Hepatocyte (in vitro differentiated cells): Measurements from ENCODE around the gene CABP5. TPM values are rescaled to one million over a fixed set of nuclear protein-coding genes. Genes with fewer than 3 reads are reported as not detected.

Source experiments
- DNase-seq: peaks from one replicate; pipeline ENCODE4 v3.0.0-alpha.2; 2016; ENCODE audit warnings: low spot score
- H2AFZ ChIP-seq: fragments of 200-600 bp; sonication (generic); 2 replicates; pipeline ENCODE4 v1.6.0; 2016; ENCODE audit warnings: antibody characterized with exemption, mild to moderate bottlenecking
- H3K27ac ChIP-seq: fragments of 200-600 bp; sonication (generic); 2 replicates; pipeline ENCODE4 v1.5.1; 2016; ENCODE audit warnings: mild to moderate bottlenecking
- H3K27me3 ChIP-seq: fragments of 200-600 bp; sonication (generic); 2 replicates; pipeline ENCODE4 v1.6.1; 2016
- H3K36me3 ChIP-seq: fragments of 200-600 bp; sonication (generic); replicated peaks from 2 replicates; pipeline ENCODE4 v1.5.1; 2016; ENCODE audit warnings: low read depth; ENCODE audit not compliant: insufficient read depth
- H3K4me1 ChIP-seq: fragments of 200-600 bp; sonication (generic); 2 replicates; pipeline ENCODE4 v1.5.1; 2016; ENCODE audit warnings: mild to moderate bottlenecking, moderate library complexity; ENCODE audit not compliant: insufficient read depth
- H3K4me2 ChIP-seq: fragments of 200-600 bp; sonication (generic); 2 replicates; pipeline ENCODE4 v1.6.0; 2016
- H3K4me3 ChIP-seq: fragments of 200-600 bp; sonication (generic); 2 replicates; pipeline ENCODE4 v1.5.1; 2016; ENCODE audit warnings: mild to moderate bottlenecking
- H3K79me2 ChIP-seq: fragments of 200-600 bp; sonication (generic); 2 replicates; pipeline ENCODE4 v1.6.0; 2017; ENCODE audit warnings: mild to moderate bottlenecking
- H3K9me2 ChIP-seq: fragments of 200-600 bp; sonication (generic); replicated peaks from 2 replicates; pipeline ENCODE4 v1.6.0; 2017; ENCODE audit warnings: mild to moderate bottlenecking; ENCODE audit not compliant: insufficient read depth
- H3K9me3 ChIP-seq: fragments of 200-600 bp; sonication (generic); 2 replicates; pipeline ENCODE4 v1.5.1; 2016; ENCODE audit warnings: low read depth, mild to moderate bottlenecking
- H4K20me1 ChIP-seq: fragments of 200-600 bp; sonication (generic); 2 replicates; pipeline ENCODE4 v1.6.0; 2016; ENCODE audit warnings: mild to moderate bottlenecking; ENCODE audit not compliant: insufficient read depth, poor library complexity, severe bottlenecking
- CTCF ChIP-seq: fragments of 200-600 bp; sonication (generic); IDR thresholded peaks from 2 replicates; pipeline ENCODE4 v1.5.1; 2016; ENCODE audit warnings: antibody characterized with exemption, mild to moderate bottlenecking; ENCODE audit not compliant: poor library complexity
- EZH2 ChIP-seq: fragments of 200-600 bp; sonication (generic); IDR thresholded peaks from 2 replicates; pipeline ENCODE4 v1.6.1; 2016; ENCODE audit warnings: antibody characterized with exemption, mild to moderate bottlenecking, borderline replicate concordance
- EZH2phosphoT487 ChIP-seq: fragments of 200-600 bp; sonication (generic); IDR thresholded peaks from one replicate; pipeline ENCODE4 v1.6.1; 2018; ENCODE audit warnings: antibody characterized with exemption, mild to moderate bottlenecking, low read depth, moderate library complexity; ENCODE audit not compliant: unreplicated experiment, severe bottlenecking
- WGBS: methylation state at CpG from one replicate; pipeline ENCODE4 v1.1.6; 2016; ENCODE audit warnings: low lambda C conversion rate; ENCODE audit errors: missing lambda C conversion rate; 5-methylcytosine and 5-hydroxymethylcytosine counted together
- polyA plus RNA-seq: library from polyadenylated mRNA; unstranded; fragments of >200 nt; fragmentation: Nextera tagmentation; extraction: Ambion mirVana; gene quantifications from 2 replicates; pipeline ENCODE4 v1.2.1, GENCODE V29; 2016
- total RNA-seq: library from RNA; depleted of rRNA; stranded (reverse); fragments of >200 nt; gene quantifications from 2 replicates; pipeline ENCODE4 v1.2.3, GENCODE V29; 2014

CABP5 gene
- total and polyA plus RNA-seq, 2 experiments from 2014 or later, result not detected

GRCh38 chr19:48010932-48011758, 32.7 kb downstream of the CABP5 start:
- H3K4me2 ChIP-seq, result no peak overlapping the region
- H3K9me3 ChIP-seq, result no peaks in the 10 kb centered on the region
- no peaks in the 10 kb centered on the region for H3K36me3 ChIP-seq
- TF ChIP-seq EZH2phosphoT487 (no peak), EZH2 (no peak), CTCF (no peak)
- no peaks in the 10 kb centered on the region for H3K4me1 ChIP-seq
- DNase-seq, result no peak
- H3K9me2 ChIP-seq, result no peaks in the 10 kb centered on the region
- WGBS, result 88% methylated on average over 11 of the region's 11 CpGs
- H3K4me3 ChIP-seq, result no peak overlapping the region
- no peak overlapping the region for H2AFZ ChIP-seq
- H3K79me2 ChIP-seq, result no peaks in the 10 kb centered on the region
- no peak overlapping the region for H3K27ac ChIP-seq
- no peaks in the 10 kb centered on the region for H4K20me1 ChIP-seq
- H3K27me3 ChIP-seq, result no peaks in the 10 kb centered on the region

- Histone ChIP-seq H3K9me2 (no peaks in the 10 kb centered on the region), H3K79me2 (no peaks in the 10 kb centered on the region), H3K27ac (no peak overlapping the region), H3K9me3 (no peaks in the 10 kb centered on the region), H3K4me2 (no peak overlapping the region), H3K27me3 (no peaks in the 10 kb centered on the region), H4K20me1 (no peaks in the 10 kb centered on the region), H3K36me3 (no peaks in the 10 kb centered on the region), H2AFZ (no peak overlapping the region), H3K4me1 (no peaks in the 10 kb centered on the region), H3K4me3 (no peak overlapping the region)
- WGBS, result 83% methylated on average over 6 of the region's 6 CpGs
- no peak for DNase-seq
- no peak for TF ChIP-seq EZH2phosphoT487
- no peak for TF ChIP-seq EZH2
- no peak for TF ChIP-seq CTCF
These were observed 37.1 kb downstream of the CABP5 start for GRCh38 chr19:48006762-48007161.

- no peak overlapping the region for H3K4me3 ChIP-seq
- no peak for DNase-seq
- no peak overlapping the region for H3K27ac ChIP-seq
- no peaks in the 10 kb centered on the region for H3K36me3 ChIP-seq
- no peak overlapping the region for H3K4me2 ChIP-seq
- H3K4me1 ChIP-seq, result no peaks in the 10 kb centered on the region
- TF ChIP-seq CTCF (no peak), EZH2 (no peak), EZH2phosphoT487 (no peak)
- H3K9me2 ChIP-seq, result no peaks in the 10 kb centered on the region
- no peaks in the 10 kb centered on the region for H3K9me3 ChIP-seq
- WGBS, result 82% methylated on average over 6 of the region's 6 CpGs
- H2AFZ ChIP-seq, result no peak overlapping the region
- no peaks in the 10 kb centered on the region for H3K27me3 ChIP-seq
- H4K20me1 ChIP-seq, result no peaks in the 10 kb centered on the region
- H3K79me2 ChIP-seq, result no peaks in the 10 kb centered on the region
These were observed 39.6 kb downstream of the CABP5 start for GRCh38 chr19:48004236-48004635.
